Astrocyte of the spinal cord (primary cell): Measurements from ENCODE around the gene ZNF844.

Source experiments
- DNase-seq: peaks from one replicate; pipeline ENCODE4 v3.0.0; 2011; ENCODE audit warnings: low read depth, low spot score
- H3K4me3 ChIP-seq: 2 replicates; pipeline ENCODE4 v1.5.1; 2011; ENCODE audit warnings: low read depth, mild to moderate bottlenecking, low read length, moderate library complexity
- in situ Hi-C: cut with HindIII; loops from 2 replicates; pipeline ENCODE4 v1.10.0; 2017; ENCODE audit warnings: low sequenced_read_pairs
- TF ChIP-seq, protein P1 (sequence below): IDR thresholded peaks from 2 replicates; pipeline ENCODE4 v1.5.1; 2012; ENCODE audit warnings: low read depth, mild to moderate bottlenecking, low read length, inconsistent platforms

Gene ZNF844

DNA sequence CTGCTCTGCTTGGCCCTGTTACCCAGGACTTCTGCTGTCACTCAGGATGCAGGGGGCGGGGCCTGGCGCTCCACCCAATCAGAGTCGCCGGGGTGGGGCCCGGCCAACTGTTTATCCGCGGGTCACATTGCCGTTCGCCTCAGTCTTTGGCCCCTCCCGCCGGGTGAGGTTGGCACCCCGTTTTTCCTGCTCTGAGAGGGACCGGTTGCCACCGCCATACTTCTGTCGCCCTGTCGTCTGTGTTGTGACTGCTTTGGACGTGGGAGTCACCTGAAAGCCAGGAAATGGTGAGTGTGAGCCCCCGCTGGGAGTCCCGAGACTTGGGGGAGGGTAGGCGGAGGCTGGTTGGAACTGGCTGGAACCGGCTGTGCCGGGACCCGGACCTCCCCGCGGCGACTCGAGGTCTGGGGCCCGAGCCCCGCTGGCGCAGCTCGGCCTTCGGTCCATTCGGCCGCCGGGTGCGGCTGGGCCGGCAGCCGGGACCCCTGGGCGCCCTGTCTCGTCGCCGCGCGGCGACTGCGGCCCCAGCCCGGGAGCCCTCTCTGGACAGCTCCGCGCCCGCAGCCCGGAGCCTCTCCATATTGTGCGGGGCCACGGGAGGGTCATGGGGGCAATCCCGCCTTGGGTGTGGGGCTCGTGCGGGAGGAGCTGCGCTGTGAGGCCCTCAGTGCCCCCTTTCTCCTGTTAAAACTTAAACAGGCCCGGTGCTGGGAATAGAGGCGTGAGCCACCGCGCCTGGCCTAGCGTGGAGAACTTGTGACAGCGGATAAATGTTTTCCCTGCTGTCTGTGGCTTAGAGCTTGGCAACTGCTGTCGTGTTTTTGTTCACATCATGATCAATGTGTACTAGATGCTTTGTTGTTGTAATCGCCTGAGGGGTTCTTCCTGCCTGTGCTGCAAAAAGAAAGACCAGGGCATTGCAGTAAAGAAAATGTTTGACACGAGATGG lies at the start of gene ZNF844:
Gene ZNF844 (plus strand): TSS at position 142 of the 949 bp plus-strand sequence. CDS start 143 bp downstream, at position 285.
- peak; percentile 90 for DNase-seq
- in situ Hi-C loops = no loop called here
- H3K4me3 ChIP-seq = peak within 1 kb of the TSS; percentile 57
- TF ChIP-seq, protein P1, sequence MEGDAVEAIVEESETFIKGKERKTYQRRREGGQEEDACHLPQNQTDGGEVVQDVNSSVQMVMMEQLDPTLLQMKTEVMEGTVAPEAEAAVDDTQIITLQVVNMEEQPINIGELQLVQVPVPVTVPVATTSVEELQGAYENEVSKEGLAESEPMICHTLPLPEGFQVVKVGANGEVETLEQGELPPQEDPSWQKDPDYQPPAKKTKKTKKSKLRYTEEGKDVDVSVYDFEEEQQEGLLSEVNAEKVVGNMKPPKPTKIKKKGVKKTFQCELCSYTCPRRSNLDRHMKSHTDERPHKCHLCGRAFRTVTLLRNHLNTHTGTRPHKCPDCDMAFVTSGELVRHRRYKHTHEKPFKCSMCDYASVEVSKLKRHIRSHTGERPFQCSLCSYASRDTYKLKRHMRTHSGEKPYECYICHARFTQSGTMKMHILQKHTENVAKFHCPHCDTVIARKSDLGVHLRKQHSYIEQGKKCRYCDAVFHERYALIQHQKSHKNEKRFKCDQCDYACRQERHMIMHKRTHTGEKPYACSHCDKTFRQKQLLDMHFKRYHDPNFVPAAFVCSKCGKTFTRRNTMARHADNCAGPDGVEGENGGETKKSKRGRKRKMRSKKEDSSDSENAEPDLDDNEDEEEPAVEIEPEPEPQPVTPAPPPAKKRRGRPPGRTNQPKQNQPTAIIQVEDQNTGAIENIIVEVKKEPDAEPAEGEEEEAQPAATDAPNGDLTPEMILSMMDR = no peak

DNA sequence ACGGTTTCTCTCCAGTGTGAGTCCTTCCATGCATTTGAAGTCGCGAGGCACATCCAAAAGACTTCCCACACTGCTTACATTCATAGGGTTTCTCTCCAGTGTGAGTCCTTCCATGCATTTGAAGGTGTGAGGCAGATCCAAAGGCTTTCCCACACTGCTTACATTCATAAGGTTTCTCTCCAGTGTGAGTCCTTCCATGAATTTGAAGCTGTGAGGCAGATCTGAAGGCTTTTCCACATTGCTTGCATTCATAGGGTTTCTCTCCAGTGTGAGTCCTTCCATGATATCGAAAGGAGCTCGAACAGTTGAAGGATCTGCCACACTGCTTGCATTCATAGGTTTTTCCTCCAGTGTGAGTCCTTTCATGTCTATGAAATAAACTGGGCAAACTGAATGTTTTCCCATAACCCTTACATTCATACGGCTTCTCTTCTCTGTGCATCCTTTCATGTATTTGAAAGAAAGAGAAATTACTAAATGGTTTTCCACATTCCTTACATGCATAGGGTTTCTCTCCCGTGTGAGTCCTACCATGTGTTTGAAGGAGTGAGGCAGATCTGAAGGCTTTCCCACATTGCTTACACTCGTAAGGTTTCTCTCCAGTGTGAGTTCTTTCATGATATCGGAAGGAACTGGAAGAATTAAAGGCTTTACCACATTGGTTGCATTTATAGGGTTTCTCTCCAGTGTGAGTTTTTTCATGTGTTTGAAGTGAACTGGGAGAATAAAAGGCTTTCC lies 49.3 kb upstream of the ZNF844 start:
- TF ChIP-seq, protein P1 = no peak
- in situ Hi-C loops = no loop called here
- DNase-seq = no peak
- no peak overlapping the region for H3K4me3 ChIP-seq

DNA sequence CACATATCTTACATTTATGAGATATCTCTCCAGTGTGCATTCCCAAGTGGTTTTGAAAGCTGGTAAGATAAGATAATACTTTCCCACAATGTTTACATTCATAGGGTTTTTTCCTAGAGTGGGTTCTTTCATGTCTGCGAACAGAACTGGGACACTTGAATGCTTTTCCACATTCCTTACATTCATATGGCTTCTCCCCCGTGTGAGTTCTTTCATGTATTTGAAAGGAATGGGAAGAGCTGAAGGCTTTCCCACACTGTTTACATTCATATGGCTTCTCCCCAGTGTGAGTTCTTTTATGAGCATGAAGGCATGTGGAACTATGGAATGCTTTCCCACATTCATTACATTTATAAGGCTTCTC lies 48.8 kb upstream of the ZNF844 start:
- no peak for DNase-seq
- H3K4me3 ChIP-seq = no peak overlapping the region
- TF ChIP-seq, protein P1 = no peak
- in situ Hi-C loops = no loop called here

DNA sequence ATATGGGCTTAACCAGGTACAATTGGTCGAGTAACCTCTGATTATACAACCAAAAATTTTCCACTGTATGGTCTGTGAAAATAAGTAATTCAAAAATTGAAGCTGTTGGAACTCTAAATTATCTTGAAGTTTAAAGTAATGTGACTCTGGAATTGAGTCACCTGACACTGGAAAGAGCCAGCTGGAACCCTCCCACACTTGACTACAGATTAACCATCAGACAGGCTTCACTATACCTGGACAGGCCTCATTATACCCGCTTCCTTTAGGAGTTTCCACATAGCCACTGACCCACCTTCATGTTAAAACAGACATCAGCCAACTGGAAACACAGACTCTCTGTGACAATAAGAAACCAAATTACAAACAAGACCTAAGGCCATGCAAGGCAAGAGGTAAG lies 30.3 kb upstream of the ZNF844 start:
- H3K4me3 ChIP-seq = peak overlapping the region; percentile 87
- no peak for DNase-seq
- TF ChIP-seq, protein P1 = no peak
- in situ Hi-C loops = no loop called here

DNA sequence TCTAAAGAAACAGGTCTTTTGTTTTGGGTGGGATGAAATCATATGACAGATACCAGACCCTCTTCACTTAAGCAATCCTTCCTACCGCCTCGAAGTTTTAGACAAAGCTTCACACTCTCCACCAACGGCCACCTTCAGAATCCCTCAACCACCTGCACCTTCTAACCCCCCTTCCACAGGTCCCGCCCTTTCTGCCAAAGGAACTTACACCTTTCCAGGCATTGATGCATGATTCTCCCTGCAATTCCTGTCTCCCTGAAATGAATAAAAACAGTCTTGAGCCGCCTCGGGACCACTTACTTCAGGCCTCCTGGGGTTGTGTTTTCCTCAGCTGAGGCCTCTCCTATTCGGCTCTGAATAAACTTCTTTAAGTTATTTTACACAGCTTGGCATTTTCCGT lies 29.9 kb upstream of the ZNF844 start:
- in situ Hi-C loops = no loop called here
- DNase-seq = no peak
- TF ChIP-seq, protein P1 = no peak
- H3K4me3 ChIP-seq = peak overlapping the region; percentile 87

DNA sequence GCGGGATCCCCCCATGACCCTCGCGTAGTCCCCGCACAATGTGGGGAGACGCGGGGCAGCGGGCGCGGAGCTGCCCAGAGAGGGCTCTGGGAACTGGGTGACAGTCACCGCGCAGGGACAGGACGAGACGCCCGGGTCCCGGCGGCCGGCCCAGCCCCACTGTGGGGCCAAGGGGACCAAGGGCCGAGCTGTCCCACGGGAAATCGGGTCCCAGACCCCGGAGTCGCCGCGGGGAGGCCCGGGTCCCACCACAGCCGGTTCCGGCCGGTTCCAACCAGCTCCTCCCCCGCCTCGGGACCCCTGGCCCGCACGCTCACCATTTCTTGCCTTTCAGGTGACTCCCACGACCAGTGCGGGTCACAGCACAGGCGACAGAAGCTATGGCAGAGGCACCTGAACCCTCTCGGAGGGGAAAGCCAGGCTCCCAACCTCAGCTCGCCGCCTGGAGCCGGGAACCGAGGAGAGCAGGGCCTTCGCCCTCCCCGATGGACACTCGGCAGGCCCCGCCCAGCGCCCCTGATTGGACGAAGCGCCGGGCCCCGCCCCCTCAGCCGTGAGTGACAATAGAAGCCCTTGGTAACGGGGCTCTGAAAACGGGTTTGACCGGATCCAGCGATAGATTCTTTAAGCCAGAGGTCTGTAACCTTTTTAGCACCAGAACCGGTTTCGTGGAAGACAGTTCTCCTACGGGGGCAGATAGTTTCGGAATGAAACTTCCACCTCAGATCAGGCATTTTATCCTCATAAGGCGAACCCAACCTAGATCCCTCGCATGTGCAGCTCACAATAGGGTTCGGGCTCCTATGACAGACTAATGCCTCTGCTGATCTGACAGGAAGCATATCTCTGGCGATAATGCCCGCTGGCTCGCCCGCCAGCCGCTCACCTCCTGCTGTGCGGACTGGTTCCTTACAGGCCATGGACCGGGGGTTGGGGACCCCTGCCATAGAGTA lies 29.0 kb upstream of the ZNF844 start, which contains the start of gene ZNF433:
Gene ZNF433 (minus strand): TSS at position 460 of the 953 bp plus-strand sequence. CDS start 140 bp downstream, at position 320.
- peak within 1 kb of the TSS; percentile 87 for H3K4me3 ChIP-seq
- peak; percentile 87 for DNase-seq
- TF ChIP-seq, protein P1 = no peak
- in situ Hi-C loops = no loop called here
